Measurements from ENCODE around the gene CD300LB. TPM values are rescaled to one million over a fixed set of nuclear protein-coding genes. Genes with fewer than 3 reads are reported as not detected.

CD300LB gene
- total RNA-seq = 0.71 TPM

GRCh38 chr17:74531231-74531761, at the start of gene CD300LB:
TSS of gene CD300LB (minus strand) at chr17:74531475. CDS start at chr17:74531350, 125 bp downstream.

GRCh38 chr17:74567397-74567796, 36.1 kb upstream of the CD300LB start, which contains the start of gene CD300H:
TSS of gene CD300H (minus strand) at chr17:74567509.

GRCh38 chr17:74545843-74546230, 14.6 kb upstream of the CD300LB start, which contains the start of gene CD300C:
TSS of gene CD300C (minus strand) at chr17:74546115. CDS start at chr17:74545782, 333 bp downstream.

Other genes starting within 250 kb of the CD300LB start
- gene KIF19, start 205.2 kb downstream of the CD300LB start, total RNA-seq = 18.6 TPM
- gene BTBD17, start 169.6 kb downstream of the CD300LB start, total RNA-seq = 8.9 TPM
- gene GPR142, start 164.0 kb downstream of the CD300LB start, total RNA-seq = 0.44 TPM
- 23.6 TPM for gene GPRC5C, start 99.4 kb downstream of the CD300LB start, total RNA-seq
- gene CD300A, start 64.8 kb downstream of the CD300LB start, total RNA-seq = 1.8 TPM
- not detected for gene CD300C, start 14.6 kb upstream of the CD300LB start, total RNA-seq
- not detected for gene CD300H, start 36.0 kb upstream of the CD300LB start, total RNA-seq
- gene CD300LD, start 60.8 kb upstream of the CD300LB start, total RNA-seq = not detected
- gene CD300E, start 92.3 kb upstream of the CD300LB start, total RNA-seq = not detected
- 0.33 TPM for gene CD300LF, start 181.4 kb upstream of the CD300LB start, total RNA-seq
- 1.6 TPM for gene RAB37, start 205.8 kb upstream of the CD300LB start, total RNA-seq
- 21.2 TPM for gene NHERF1, start 217.2 kb upstream of the CD300LB start, total RNA-seq
- gene NAT9, start 244.9 kb upstream of the CD300LB start, total RNA-seq = 43.5 TPM

Data from camera-type eye (tissue), 1 donor.